Testis (tissue), 2 donors: ENCODE data around the gene SNTB2.

Source experiments
- POLR2A ChIP-seq: fragments of 450-650 bp; IDR thresholded peaks from one replicate; pipeline ENCODE4 v1.6.1; 2017; ENCODE audit warnings: antibody characterized with exemption, mild to moderate bottlenecking, moderate library complexity
- TF ChIP-seq, protein P1 (sequence below), 3 experiments: fragments of 450-650 bp in 2 of 3; fragments of 200-600 bp in 1 of 3; sonication (generic) in 1 of 3; IDR thresholded peaks; one replicate each; pipeline ENCODE4 v1.5.1; 2016 to 2019; ENCODE audit warnings: antibody characterized with exemption in 3 of 3, mild to moderate bottlenecking in 2 of 3, moderate library complexity in 1 of 3

DNA sequence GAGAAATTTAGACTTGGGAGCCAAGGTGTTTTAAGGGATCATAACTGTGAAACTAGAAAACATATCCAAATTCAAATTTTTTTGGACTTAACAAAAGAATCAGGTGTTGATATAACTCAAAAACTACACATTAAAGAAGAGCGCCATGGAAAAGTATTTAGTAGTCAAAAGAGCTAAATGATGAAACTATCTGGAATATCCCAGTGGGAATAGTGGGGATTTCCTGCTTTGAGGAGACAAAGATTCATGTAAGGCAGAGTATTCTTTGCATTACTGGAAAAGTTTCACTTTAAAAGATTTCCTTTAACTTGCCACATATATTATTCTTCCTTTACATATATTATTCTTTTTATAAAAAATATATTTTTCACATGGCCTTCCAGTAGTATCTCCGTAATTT, 83.9 kb downstream of the SNTB2 start:
- no peak for TF ChIP-seq POLR2A
- TF ChIP-seq, protein P1, sequence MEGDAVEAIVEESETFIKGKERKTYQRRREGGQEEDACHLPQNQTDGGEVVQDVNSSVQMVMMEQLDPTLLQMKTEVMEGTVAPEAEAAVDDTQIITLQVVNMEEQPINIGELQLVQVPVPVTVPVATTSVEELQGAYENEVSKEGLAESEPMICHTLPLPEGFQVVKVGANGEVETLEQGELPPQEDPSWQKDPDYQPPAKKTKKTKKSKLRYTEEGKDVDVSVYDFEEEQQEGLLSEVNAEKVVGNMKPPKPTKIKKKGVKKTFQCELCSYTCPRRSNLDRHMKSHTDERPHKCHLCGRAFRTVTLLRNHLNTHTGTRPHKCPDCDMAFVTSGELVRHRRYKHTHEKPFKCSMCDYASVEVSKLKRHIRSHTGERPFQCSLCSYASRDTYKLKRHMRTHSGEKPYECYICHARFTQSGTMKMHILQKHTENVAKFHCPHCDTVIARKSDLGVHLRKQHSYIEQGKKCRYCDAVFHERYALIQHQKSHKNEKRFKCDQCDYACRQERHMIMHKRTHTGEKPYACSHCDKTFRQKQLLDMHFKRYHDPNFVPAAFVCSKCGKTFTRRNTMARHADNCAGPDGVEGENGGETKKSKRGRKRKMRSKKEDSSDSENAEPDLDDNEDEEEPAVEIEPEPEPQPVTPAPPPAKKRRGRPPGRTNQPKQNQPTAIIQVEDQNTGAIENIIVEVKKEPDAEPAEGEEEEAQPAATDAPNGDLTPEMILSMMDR (IDR thresholded peaks at IDR 0.05) = no peak
